LNCAP (cell line): ENCODE measurements around the gene ZNF668.

Experiments
- CTCF ChIP-seq: fragments of 450-650 bp; IDR thresholded peaks from 2 replicates; pipeline ENCODE4 v1.5.1; 2017; ENCODE audit warnings: mild to moderate bottlenecking

Gene ZNF668

GRCh38 chr16:31112711-31113110 is 38.7 kb upstream of the ZNF668 start:
- no peak for TF ChIP-seq CTCF

- TF ChIP-seq CTCF: no peak
Observed at GRCh38 chr16:31111881-31112466, 37.9 kb upstream of the ZNF668 start.

- no peak for TF ChIP-seq CTCF
Observed at GRCh38 chr16:31110106-31111034, 36.3 kb upstream of the ZNF668 start.

- no peak for TF ChIP-seq CTCF
Observed at GRCh38 chr16:31109622-31110021, 35.6 kb upstream of the ZNF668 start.

GRCh38 chr16:31108794-31109558 is 34.9 kb upstream of the ZNF668 start:
- no peak for TF ChIP-seq CTCF

GRCh38 chr16:31108035-31108793 is 34.2 kb upstream of the ZNF668 start, which contains the start of gene BCKDK:
Gene BCKDK, plus strand, starts transcription at chr16:31108386. Its CDS starts 838 bp downstream, at chr16:31109224.
- TF ChIP-seq CTCF: no peak

GRCh38 chr16:31107465-31107867 is 33.4 kb upstream of the ZNF668 start:
- no peak for TF ChIP-seq CTCF
